Measurements from ENCODE around the gene KLF3. TPM values are rescaled to one million over a fixed set of nuclear protein-coding genes. Genes with fewer than 3 reads are reported as not detected.

Gene KLF3
- total RNA-seq, 1 experiment from 2014 or later: 16.8 TPM

GRCh38 chr4:38672074-38672396 lies 8.0 kb downstream of the KLF3 start:
- ChIA-PET POLR2A (interaction anchor here (0.8 to 1.0 kb wide), 2 partner anchors 344 to 352 kb away, joined by 3 to 5 read pairs; no protein-coding TSS in a partner anchor), CTCF (interaction anchor here (0.8 to 1.5 kb wide), 3 partner anchors 222 to 603 kb away, joined by 3 to 8 read pairs (median 3); no protein-coding TSS in a partner anchor)
- peak overlapping the region; percentile 20; the same call in 1 of the 2 replicates for H3K4me3 Mint-ChIP-seq
- H3K27ac Mint-ChIP-seq: peak overlapping the region; percentile 77
- H3K4me1 Mint-ChIP-seq: peaks cover 83% of the 10 kb centered on the region
- H3K9me3 Mint-ChIP-seq: no peaks in the 10 kb centered on the region
- ATAC-seq (peak; percentile 5), DNase-seq (ENCODE audit: low spot score) (no peak)
- no peaks in the 10 kb centered on the region for H3K36me3 Mint-ChIP-seq
- TF ChIP-seq, protein P1, sequence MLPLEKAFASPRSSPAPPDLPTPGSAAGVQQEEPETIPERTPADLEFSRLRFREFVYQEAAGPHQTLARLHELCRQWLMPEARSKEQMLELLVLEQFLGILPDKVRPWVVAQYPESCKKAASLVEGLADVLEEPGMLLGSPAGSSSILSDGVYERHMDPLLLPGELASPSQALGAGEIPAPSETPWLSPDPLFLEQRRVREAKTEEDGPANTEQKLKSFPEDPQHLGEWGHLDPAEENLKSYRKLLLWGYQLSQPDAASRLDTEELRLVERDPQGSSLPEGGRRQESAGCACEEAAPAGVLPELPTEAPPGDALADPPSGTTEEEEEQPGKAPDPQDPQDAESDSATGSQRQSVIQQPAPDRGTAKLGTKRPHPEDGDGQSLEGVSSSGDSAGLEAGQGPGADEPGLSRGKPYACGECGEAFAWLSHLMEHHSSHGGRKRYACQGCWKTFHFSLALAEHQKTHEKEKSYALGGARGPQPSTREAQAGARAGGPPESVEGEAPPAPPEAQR (CRISPR knock-in tag; IDR thresholded peaks at IDR 0.05): no peak
- TF ChIP-seq, protein P2, sequence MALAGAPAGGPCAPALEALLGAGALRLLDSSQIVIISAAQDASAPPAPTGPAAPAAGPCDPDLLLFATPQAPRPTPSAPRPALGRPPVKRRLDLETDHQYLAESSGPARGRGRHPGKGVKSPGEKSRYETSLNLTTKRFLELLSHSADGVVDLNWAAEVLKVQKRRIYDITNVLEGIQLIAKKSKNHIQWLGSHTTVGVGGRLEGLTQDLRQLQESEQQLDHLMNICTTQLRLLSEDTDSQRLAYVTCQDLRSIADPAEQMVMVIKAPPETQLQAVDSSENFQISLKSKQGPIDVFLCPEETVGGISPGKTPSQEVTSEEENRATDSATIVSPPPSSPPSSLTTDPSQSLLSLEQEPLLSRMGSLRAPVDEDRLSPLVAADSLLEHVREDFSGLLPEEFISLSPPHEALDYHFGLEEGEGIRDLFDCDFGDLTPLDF (CRISPR knock-in tag; IDR thresholded peaks at IDR 0.05): no peak
- TF ChIP-seq, protein P3, sequence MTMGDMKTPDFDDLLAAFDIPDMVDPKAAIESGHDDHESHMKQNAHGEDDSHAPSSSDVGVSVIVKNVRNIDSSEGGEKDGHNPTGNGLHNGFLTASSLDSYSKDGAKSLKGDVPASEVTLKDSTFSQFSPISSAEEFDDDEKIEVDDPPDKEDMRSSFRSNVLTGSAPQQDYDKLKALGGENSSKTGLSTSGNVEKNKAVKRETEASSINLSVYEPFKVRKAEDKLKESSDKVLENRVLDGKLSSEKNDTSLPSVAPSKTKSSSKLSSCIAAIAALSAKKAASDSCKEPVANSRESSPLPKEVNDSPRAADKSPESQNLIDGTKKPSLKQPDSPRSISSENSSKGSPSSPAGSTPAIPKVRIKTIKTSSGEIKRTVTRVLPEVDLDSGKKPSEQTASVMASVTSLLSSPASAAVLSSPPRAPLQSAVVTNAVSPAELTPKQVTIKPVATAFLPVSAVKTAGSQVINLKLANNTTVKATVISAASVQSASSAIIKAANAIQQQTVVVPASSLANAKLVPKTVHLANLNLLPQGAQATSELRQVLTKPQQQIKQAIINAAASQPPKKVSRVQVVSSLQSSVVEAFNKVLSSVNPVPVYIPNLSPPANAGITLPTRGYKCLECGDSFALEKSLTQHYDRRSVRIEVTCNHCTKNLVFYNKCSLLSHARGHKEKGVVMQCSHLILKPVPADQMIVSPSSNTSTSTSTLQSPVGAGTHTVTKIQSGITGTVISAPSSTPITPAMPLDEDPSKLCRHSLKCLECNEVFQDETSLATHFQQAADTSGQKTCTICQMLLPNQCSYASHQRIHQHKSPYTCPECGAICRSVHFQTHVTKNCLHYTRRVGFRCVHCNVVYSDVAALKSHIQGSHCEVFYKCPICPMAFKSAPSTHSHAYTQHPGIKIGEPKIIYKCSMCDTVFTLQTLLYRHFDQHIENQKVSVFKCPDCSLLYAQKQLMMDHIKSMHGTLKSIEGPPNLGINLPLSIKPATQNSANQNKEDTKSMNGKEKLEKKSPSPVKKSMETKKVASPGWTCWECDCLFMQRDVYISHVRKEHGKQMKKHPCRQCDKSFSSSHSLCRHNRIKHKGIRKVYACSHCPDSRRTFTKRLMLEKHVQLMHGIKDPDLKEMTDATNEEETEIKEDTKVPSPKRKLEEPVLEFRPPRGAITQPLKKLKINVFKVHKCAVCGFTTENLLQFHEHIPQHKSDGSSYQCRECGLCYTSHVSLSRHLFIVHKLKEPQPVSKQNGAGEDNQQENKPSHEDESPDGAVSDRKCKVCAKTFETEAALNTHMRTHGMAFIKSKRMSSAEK (CRISPR knock-in tag; IDR thresholded peaks at IDR 0.05; ENCODE audit: borderline replicate concordance): no peak
- no peak for TF ChIP-seq ATF2 (CRISPR knock-in tag; IDR thresholded peaks at IDR 0.05; ENCODE audit: borderline replicate concordance, low read depth)
- no peak for TF ChIP-seq RELA (CRISPR knock-in tag; IDR thresholded peaks at IDR 0.05; ENCODE audit: borderline replicate concordance)
- no peak for TF ChIP-seq ZNF317 (CRISPR knock-in tag; IDR thresholded peaks at IDR 0.05; ENCODE audit: borderline replicate concordance, low read depth)
- TF ChIP-seq CREM (CRISPR knock-in tag; IDR thresholded peaks at IDR 0.05): no peak
- TF ChIP-seq, protein P4, sequence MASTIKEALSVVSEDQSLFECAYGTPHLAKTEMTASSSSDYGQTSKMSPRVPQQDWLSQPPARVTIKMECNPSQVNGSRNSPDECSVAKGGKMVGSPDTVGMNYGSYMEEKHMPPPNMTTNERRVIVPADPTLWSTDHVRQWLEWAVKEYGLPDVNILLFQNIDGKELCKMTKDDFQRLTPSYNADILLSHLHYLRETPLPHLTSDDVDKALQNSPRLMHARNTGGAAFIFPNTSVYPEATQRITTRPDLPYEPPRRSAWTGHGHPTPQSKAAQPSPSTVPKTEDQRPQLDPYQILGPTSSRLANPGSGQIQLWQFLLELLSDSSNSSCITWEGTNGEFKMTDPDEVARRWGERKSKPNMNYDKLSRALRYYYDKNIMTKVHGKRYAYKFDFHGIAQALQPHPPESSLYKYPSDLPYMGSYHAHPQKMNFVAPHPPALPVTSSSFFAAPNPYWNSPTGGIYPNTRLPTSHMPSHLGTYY (CRISPR knock-in tag; IDR thresholded peaks at IDR 0.05): no peak
- no peak for TF ChIP-seq CDX4 (CRISPR knock-in tag; IDR thresholded peaks at IDR 0.05; ENCODE audit: borderline replicate concordance)
- TF ChIP-seq, protein P5, sequence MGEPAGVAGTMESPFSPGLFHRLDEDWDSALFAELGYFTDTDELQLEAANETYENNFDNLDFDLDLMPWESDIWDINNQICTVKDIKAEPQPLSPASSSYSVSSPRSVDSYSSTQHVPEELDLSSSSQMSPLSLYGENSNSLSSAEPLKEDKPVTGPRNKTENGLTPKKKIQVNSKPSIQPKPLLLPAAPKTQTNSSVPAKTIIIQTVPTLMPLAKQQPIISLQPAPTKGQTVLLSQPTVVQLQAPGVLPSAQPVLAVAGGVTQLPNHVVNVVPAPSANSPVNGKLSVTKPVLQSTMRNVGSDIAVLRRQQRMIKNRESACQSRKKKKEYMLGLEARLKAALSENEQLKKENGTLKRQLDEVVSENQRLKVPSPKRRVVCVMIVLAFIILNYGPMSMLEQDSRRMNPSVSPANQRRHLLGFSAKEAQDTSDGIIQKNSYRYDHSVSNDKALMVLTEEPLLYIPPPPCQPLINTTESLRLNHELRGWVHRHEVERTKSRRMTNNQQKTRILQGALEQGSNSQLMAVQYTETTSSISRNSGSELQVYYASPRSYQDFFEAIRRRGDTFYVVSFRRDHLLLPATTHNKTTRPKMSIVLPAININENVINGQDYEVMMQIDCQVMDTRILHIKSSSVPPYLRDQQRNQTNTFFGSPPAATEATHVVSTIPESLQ (CRISPR knock-in tag; IDR thresholded peaks at IDR 0.05): no peak
- no peak for TF ChIP-seq FOXJ3 (CRISPR knock-in tag; IDR thresholded peaks at IDR 0.05; ENCODE audit: borderline replicate concordance)
- TF ChIP-seq, protein P6, sequence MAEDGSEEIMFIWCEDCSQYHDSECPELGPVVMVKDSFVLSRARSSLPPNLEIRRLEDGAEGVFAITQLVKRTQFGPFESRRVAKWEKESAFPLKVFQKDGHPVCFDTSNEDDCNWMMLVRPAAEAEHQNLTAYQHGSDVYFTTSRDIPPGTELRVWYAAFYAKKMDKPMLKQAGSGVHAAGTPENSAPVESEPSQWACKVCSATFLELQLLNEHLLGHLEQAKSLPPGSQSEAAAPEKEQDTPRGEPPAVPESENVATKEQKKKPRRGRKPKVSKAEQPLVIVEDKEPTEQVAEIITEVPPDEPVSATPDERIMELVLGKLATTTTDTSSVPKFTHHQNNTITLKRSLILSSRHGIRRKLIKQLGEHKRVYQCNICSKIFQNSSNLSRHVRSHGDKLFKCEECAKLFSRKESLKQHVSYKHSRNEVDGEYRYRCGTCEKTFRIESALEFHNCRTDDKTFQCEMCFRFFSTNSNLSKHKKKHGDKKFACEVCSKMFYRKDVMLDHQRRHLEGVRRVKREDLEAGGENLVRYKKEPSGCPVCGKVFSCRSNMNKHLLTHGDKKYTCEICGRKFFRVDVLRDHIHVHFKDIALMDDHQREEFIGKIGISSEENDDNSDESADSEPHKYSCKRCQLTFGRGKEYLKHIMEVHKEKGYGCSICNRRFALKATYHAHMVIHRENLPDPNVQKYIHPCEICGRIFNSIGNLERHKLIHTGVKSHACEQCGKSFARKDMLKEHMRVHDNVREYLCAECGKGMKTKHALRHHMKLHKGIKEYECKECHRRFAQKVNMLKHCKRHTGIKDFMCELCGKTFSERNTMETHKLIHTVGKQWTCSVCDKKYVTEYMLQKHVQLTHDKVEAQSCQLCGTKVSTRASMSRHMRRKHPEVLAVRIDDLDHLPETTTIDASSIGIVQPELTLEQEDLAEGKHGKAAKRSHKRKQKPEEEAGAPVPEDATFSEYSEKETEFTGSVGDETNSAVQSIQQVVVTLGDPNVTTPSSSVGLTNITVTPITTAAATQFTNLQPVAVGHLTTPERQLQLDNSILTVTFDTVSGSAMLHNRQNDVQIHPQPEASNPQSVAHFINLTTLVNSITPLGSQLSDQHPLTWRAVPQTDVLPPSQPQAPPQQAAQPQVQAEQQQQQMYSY (CRISPR knock-in tag; IDR thresholded peaks at IDR 0.05): no peak
- no peak for TF ChIP-seq EMX1 (CRISPR knock-in tag; IDR thresholded peaks at IDR 0.05)
- no peak for TF ChIP-seq USF2 (CRISPR knock-in tag; IDR thresholded peaks at IDR 0.05)
- no peak for TF ChIP-seq SMAD3 (CRISPR knock-in tag; IDR thresholded peaks at IDR 0.05; ENCODE audit: borderline replicate concordance)
- no peaks in the 10 kb centered on the region for H3K27me3 Mint-ChIP-seq (ENCODE audit: low read depth)

Data from WTC11 (cell line).